Right ventricle myocardium superior (tissue), 1 donor: ENCODE data around the gene TTC23. TPM values are rescaled to one million over a fixed set of nuclear protein-coding genes. Genes with fewer than 3 reads are reported as not detected.
"Not testable (repeated sequence)": the region's sequence is repeated elsewhere in the genome, so short reads cannot be mapped to it uniquely, and the experiment has no call there.

Source experiments
- ATAC-seq: fragments of 200-7000 bp; cut with Tn5 transposase; one replicate; pipeline ENCODE4 v1.9.1; 2020; ENCODE audit warnings: mild to moderate bottlenecking; ENCODE audit not compliant: poor library complexity
- DNase-seq: peaks from one replicate; pipeline ENCODE4 v3.0.0-alpha.2; 2020
- intact Hi-C: fragments of 100-400 bp; cut with DNase I; formaldehyde crosslinking; loops from one replicate; pipeline ENCODE4 v1.11.2; 2022
- total RNA-seq: library from RNA; stranded (reverse); fragmentation: NEBNext Ultra II Directional; extraction: Animal tissue kit (Norgen Biotek cat#: 25700); gene quantifications from one replicate; pipeline ENCODE4 v1.2.1, GENCODE V29; 2021
- donor health status: DM: no; HTN: yes; CAD: no; lungs with severe emphysema.

The TTC23 gene
- total RNA-seq, 1 donor from 2014 or later, result 8.7 TPM

- intact Hi-C loops, result loop anchor here (2.0 kb wide), 1 partner anchor 107 kb away; the partner anchor contains the start of gene SYNM
- peak; percentile 26 for ATAC-seq
- DNase-seq, result no peak
Observed at GRCh38 chr15:99211926-99212325, 37.5 kb downstream of the TTC23 start.

DNA sequence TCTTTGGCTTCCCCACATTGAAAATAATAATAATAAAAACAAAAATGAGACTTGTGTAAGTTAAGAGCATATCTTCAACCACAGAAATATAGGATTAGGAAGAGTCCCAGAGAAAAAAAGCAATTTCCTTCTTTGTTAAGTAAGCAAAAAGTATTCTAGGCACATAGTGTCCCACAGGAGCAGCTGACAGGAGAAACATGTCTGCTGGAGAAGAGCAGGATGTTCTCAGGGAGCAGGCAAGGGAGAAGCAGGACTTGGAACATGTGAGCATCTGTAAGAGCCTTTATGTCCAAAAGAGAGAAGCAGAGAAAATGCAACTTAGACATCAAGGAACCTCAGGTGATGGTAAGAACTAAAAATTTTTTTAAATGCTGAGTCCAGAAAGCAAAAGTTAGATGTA is 39.0 kb downstream of the TTC23 start:
- no peak for DNase-seq
- intact Hi-C loops, result no loop called here
- no peak for ATAC-seq

GRCh38 chr15:99209326-99209725 is 40.1 kb downstream of the TTC23 start:
- DNase-seq (no peak), ATAC-seq (no peak)
- intact Hi-C loops, result no loop called here

DNA sequence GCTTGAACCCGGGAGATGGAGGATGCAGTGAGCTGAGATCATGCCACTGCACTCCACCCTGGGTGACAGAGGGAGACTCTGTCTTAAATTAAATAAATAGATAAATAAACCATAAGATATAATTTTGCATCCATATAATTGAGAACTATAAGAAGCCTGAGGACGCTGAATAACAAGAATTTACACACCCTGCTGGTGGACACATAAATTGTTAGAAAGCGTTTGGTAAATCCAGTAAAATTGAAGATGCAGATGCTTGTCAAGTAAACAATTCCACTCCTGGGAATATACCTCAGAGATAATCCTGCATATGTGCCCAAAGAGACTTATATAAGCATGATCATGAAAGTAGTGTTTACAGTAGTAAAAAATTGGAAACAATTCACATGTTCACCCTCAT is 41.7 kb downstream of the TTC23 start:
- DNase-seq, result no peak
- ATAC-seq, result no peak
- intact Hi-C loops, result no loop called here

DNA sequence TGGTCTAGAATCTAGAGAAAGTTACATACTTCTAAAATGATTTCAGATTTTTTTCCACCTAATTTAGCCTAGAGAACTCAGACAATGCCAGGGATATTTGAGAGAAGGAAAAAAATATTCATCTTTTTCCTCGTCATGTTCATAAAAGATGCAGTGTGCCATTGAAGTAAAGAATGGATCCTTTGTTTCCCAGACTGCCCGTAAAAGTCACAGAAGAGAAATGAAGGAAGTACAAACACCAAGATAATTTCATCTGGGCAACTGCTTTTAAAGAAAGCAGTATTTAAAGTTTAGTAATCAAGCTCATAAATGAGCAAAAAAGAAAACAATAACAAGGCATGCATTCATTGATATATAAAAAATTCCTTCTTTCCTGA is 47.2 kb downstream of the TTC23 start:
- intact Hi-C loops, result no loop called here
- DNase-seq (no peak), ATAC-seq (no peak)

DNA sequence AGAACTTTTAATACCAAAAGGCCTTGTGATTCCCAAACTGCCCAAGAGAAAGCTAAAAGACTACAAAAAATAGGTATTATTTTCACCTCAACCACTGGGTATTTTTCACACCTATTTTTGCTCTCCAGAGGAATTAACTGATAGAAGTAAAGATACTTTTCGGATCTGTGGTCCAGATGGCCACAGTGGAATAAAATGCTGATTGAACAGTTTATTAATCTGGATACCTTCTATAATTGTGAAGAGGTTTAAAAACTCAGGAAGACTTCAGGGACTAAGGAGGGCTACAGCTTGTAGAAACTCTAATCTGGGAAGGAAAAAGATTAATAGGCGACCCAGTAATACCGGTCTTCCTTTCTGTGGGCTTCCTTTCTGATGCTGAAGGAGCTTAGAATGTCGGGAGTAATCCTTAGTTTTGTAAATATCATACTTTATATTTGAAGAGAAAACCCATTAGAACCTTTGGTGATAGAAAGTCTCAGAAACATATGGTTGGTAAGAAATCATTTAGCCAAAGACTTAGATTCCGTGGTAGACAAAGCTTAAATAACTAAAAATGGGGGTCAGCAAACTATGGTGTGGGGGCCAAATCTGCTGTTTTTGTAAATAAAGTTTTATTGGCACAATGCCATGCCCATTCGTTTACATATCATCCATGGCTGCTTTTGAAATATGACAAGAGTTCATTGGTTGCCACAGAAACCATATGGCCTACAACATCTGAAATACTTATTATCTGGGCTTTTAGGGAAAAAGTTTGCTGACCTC is 47.8 kb downstream of the TTC23 start:
- intact Hi-C loops, result no loop called here
- ATAC-seq, result no peak

DNA sequence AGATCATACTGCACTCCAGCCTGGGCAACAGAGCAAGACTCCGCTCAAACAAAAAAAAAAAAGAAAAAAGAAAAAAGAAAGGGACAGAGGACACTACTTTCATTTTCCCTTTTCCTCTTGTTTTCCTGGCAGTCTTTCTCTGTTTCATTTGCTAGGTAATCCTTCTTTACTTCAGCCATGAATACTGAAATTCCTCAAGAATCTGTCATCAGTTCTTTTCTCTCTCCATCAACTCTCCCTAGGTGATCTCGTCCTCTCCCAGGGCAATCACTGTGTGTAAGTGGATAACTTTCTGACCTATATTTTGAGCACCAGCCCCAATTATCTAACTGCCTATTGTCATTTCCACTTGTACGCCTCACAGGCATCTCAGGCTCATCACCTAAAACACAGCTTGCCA is 51.5 kb downstream of the TTC23 start:
- no peak for ATAC-seq
- intact Hi-C loops, result no loop called here
- no peak for DNase-seq

More for the DNA sequence above, 47.8 kb downstream of the TTC23 start:
- DNase-seq, result no peak

GRCh38 chr15:99192181-99192580 is 57.2 kb downstream of the TTC23 start:
- ATAC-seq, DNase-seq, intact Hi-C loops: not testable (repeated sequence)

- DNase-seq (no peak), ATAC-seq (no peak)
- intact Hi-C loops, result no loop called here
Observed at GRCh38 chr15:99187936-99188335, 61.4 kb downstream of the TTC23 start.

GRCh38 chr15:99185414-99186130 is 63.8 kb downstream of the TTC23 start:
- DNase-seq (no peak), ATAC-seq (no peak)
- intact Hi-C loops, result no loop called here

GRCh38 chr15:99182791-99183190 is 66.6 kb downstream of the TTC23 start:
- DNase-seq, result no peak
- ATAC-seq, result no peak
- intact Hi-C loops, result no loop called here

- ATAC-seq (peak; percentile 82), DNase-seq (peak; percentile 57)
- intact Hi-C loops, result no loop called here
Observed at GRCh38 chr15:99181545-99181971, 67.8 kb downstream of the TTC23 start.

- intact Hi-C loops, result no loop called here
- no peak for DNase-seq
- no peak for ATAC-seq
Observed at GRCh38 chr15:99180964-99181306, 68.4 kb downstream of the TTC23 start.

- ATAC-seq (peak; percentile 45), DNase-seq (no peak)
- intact Hi-C loops, result no loop called here
Observed at GRCh38 chr15:99180086-99180963, 69.1 kb downstream of the TTC23 start.

DNA sequence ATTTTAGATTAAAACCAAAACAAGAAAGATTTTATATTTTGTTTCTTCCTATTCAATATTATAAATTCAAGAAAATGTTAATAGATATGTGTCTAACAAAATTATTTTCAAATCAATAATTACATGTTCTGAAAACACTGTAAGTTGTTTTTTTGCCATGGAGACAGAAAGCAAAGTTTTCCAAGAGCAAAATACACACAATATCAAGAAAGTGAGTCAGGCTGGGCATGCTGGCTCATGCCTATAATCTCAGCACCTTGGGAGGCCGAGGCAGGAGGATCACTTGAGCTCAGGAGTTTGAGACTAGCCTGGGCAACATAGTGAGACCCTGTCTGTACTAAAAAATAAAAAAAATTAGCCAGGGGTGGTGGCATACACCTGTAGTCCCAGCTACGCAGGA is 71.7 kb downstream of the TTC23 start:
- DNase-seq (no peak), ATAC-seq (no peak)
- intact Hi-C loops, result no loop called here

- intact Hi-C loops, result no loop called here
- ATAC-seq (no peak), DNase-seq (no peak)
Observed at GRCh38 chr15:99176757-99177156, 72.6 kb downstream of the TTC23 start.

- ATAC-seq, result peak; percentile 84
- no peak for DNase-seq
- intact Hi-C loops, result no loop called here
Observed at GRCh38 chr15:99174567-99175395, 74.6 kb downstream of the TTC23 start.

- DNase-seq, result no peak
- intact Hi-C loops, result no loop called here
- ATAC-seq, result no peak
Observed at GRCh38 chr15:99172989-99173388, 76.4 kb downstream of the TTC23 start.

DNA sequence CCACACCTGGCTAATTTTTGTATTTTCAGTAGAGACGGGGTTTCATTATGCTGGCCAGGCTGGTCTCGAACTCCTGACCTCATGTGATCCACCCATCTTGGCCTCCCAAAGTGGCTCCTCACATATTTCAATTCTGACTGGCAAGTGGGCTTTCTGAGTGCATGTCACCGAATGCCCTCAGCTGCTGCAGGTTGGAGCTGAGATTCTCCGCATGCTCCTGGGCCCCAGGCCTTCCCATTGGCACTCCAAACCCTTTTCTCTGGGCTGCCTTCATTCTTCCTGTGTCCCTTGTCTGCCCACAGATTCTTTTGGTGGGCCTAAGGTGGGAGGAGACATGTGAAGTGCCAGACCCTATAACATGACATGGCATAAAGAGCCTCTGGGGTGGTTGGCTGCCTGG is 77.2 kb downstream of the TTC23 start:
- intact Hi-C loops, result no loop called here
- ATAC-seq (no peak), DNase-seq (no peak)
